Bronchial epithelial cell (primary cell): ENCODE data around the gene MDM1. TPM values are rescaled to one million over a fixed set of nuclear protein-coding genes. Genes with fewer than 3 reads are reported as not detected.

Experiments used
- DNase-seq: peaks from one replicate; pipeline ENCODE4 v3.0.0-alpha.2; 2010; ENCODE audit warnings: low read depth
- FAIRE-seq: peaks from 2 replicates; lab custom pipeline; 2011; peaks lifted over from hg19 to GRCh38; lab: Jason Lieb, UNC
- H3K27me3 ChIP-seq: 2 replicates; pipeline ENCODE4 v1.5.1; 2011; ENCODE audit warnings: low read length; ENCODE audit not compliant: control insufficient read depth, insufficient read depth
- H3K36me3 ChIP-seq: 2 replicates; pipeline ENCODE4 v1.5.1; 2011; ENCODE audit warnings: low read length; ENCODE audit not compliant: control insufficient read depth, insufficient read depth
- H3K4me3 ChIP-seq: 2 replicates; pipeline ENCODE4 v1.5.1; 2011; ENCODE audit warnings: mild to moderate bottlenecking, low read depth, low read length, control low read depth
- total RNA-seq: library from RNA; depleted of rRNA; stranded (reverse); fragments of >200 nt; gene quantifications from 2 replicates; pipeline ENCODE4 v1.2.1, GENCODE V29; 2014
- TF ChIP-seq, protein P1 (sequence below): IDR thresholded peaks from 2 replicates; pipeline ENCODE4 v1.5.1; 2011; ENCODE audit warnings: mild to moderate bottlenecking, moderate library complexity, low read length, control low read depth, inconsistent platforms; ENCODE audit not compliant: insufficient read depth, severe bottlenecking

The MDM1 gene
- total RNA-seq, 1 donor from 2014 or later: 5.8 TPM

DNA sequence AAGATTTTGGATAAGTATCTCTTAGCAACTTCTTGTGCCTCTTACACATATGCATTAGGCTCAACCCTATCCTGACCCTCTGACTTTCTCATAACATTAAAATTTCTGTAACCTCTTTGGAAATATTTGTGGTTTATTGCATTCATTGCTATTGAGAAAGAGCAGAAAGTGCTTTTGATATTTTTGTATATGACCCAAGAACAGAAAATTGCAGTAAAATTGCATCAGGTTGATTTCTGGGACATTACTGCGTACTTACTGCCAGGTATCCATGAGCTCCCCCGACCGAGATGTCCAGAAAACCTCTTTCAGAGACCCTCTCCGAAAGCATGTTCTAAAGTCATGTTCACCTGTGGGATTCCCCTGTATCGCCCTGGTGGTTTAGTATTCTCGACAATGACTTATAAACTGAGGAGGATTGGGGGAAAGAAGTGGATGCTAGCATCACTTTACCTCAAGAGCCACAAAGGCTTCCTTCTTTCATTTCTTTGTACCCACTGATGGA lies 64.2 kb downstream of the MDM1 start:
- H3K4me3 ChIP-seq: no peak overlapping the region

DNA sequence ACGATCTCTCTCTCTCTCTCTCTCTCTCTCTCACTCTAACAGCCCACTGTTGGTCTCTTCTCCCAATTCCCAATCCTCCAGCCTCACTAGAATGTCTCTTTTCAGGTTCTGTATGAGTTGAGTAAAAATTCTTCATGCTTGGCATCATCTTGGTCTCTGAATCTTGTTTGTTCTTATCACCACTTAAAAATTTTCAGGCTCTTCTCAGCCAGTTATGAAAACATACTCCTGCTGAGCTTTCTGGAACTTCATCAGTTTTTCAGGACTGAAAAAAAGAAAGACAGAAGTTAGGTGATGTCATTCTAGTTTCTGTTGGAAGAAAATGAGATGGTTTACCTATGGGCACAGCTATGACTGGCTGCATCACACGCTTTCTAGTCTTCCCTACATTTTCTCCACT lies 67.3 kb downstream of the MDM1 start:
- Histone ChIP-seq H3K4me3 (no peak overlapping the region), H3K27me3 (no peaks in the 10 kb centered on the region), H3K36me3 (no peaks in the 10 kb centered on the region)
- TF ChIP-seq, protein P1, sequence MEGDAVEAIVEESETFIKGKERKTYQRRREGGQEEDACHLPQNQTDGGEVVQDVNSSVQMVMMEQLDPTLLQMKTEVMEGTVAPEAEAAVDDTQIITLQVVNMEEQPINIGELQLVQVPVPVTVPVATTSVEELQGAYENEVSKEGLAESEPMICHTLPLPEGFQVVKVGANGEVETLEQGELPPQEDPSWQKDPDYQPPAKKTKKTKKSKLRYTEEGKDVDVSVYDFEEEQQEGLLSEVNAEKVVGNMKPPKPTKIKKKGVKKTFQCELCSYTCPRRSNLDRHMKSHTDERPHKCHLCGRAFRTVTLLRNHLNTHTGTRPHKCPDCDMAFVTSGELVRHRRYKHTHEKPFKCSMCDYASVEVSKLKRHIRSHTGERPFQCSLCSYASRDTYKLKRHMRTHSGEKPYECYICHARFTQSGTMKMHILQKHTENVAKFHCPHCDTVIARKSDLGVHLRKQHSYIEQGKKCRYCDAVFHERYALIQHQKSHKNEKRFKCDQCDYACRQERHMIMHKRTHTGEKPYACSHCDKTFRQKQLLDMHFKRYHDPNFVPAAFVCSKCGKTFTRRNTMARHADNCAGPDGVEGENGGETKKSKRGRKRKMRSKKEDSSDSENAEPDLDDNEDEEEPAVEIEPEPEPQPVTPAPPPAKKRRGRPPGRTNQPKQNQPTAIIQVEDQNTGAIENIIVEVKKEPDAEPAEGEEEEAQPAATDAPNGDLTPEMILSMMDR: no peak
- DNase-seq: no peak
- FAIRE-seq: no peak

More for the DNA sequence above, 64.2 kb downstream of the MDM1 start:
- FAIRE-seq: no peak
- no peak for DNase-seq
- no peaks in the 10 kb centered on the region for H3K27me3 ChIP-seq
- TF ChIP-seq, protein P1: no peak
- H3K36me3 ChIP-seq: no peaks in the 10 kb centered on the region

DNA sequence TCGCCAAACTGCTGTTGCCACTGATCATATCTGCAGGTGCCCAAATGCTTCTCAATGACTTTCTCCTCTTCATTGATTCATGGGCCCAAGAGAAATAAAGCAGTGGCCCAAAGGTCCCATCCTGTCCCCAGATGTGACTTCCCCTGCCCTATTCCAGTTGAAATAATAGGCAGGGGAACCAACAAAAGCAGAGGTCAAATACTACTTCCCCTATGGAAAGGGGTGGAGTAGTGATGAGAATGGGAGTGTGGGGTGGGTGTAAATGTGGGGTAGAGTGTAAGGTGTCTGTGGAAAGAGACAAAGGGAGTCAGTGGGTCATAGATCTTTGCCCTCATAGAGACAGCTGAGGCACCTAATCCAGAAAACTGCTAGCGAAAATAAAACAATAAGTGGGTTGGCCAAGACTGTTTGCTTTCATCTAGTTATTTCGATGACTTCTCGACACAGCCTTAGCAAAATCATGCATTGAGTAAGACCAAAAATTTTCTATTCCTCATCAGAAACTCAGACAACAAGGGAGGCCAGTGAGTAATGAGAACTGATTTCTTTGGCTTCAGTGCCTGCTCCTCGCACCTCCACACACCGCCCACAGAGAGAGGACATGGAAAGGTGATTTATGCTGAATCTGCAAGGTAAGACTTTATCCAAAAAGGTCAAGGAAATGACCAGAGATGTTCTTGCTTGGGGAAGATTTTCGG lies 67.9 kb downstream of the MDM1 start:
- TF ChIP-seq, protein P1: no peak
- Histone ChIP-seq H3K27me3 (no peaks in the 10 kb centered on the region), H3K36me3 (no peaks in the 10 kb centered on the region), H3K4me3 (no peak overlapping the region)
- DNase-seq (no peak), FAIRE-seq (no peak)

DNA sequence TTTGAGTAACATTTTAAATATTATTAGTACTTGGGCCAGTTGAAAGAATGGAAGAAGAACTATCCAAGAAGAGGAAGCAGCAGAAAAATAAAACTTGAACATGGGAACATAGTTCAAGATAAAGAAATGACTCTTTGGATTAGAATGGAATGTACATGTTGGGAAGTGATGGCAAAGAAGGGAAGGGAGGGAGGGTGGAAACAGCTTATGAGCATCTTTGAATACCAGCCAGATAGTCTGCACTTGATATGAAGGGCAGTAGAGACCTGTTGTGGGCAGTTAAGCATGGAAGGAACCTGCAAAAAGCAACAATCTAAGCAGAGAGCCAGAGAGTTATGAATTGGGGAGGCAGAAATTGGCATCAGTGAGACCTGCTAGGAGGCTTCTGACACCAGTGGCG lies 68.8 kb downstream of the MDM1 start:
- no peak overlapping the region for H3K4me3 ChIP-seq
- FAIRE-seq: no peak
- H3K36me3 ChIP-seq: no peaks in the 10 kb centered on the region
- no peak for DNase-seq
- TF ChIP-seq, protein P1: no peak
- no peaks in the 10 kb centered on the region for H3K27me3 ChIP-seq

DNA sequence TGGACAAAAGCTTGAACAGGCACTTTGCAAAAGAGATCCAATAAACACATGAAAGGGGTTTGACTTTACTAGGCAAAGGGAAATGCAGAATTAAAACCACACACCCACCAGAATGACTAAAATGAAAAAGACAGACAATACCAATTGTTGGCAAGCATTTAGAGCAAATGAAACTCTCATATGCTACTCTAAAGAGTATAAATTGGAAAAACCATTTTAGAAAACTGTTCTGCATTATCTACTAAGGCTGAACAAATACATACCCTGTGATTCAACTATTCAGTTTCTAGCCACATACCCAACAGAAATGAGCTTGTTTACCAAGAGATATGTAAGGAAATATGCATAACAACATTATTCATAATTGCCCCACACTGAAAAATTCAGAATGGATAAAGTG lies 70.3 kb downstream of the MDM1 start:
- H3K27me3 ChIP-seq: no peaks in the 10 kb centered on the region
- no peak overlapping the region for H3K4me3 ChIP-seq
- TF ChIP-seq, protein P1: no peak
- no peaks in the 10 kb centered on the region for H3K36me3 ChIP-seq
- DNase-seq (no peak), FAIRE-seq (no peak)
